Transverse colon (tissue), 4 donors: ENCODE measurements around the gene NUAK2. TPM values are rescaled to one million over a fixed set of nuclear protein-coding genes. Genes with fewer than 3 reads are reported as not detected.

Experiments
- DNase-seq: peaks from one replicate; pipeline ENCODE4 v3.0.0-alpha.2; 2019
- H3K27ac ChIP-seq, 4 donors: fragments of 200-600 bp; sonication (generic); 2 replicates each; pipeline ENCODE4 v1.5.1; 2016 to 2018; ENCODE audit warnings: inconsistent platforms in 4 of 4
- H3K27me3 ChIP-seq: fragments of 200-600 bp; sonication (generic); 2 replicates; pipeline ENCODE4 v1.5.1; 2017; ENCODE audit warnings: inconsistent platforms
- H3K36me3 ChIP-seq, 4 donors: fragments of 200-600 bp; sonication (generic); 2 replicates each; pipeline ENCODE4 v1.5.1; 2017 to 2019; ENCODE audit warnings: inconsistent platforms in 4 of 4
- H3K4me1 ChIP-seq, 4 donors: fragments of 200-600 bp; sonication (generic); 2 replicates each; pipeline ENCODE4 v1.5.1; 2017 to 2020; ENCODE audit warnings: inconsistent platforms in 4 of 4
- H3K4me3 ChIP-seq, 4 donors: fragments of 200-600 bp; sonication (generic); 1 replicate in 1 of 4; 2 replicates in 3 of 4; pipeline versions ENCODE4 v1.5.1 to v1.6.1; 2017 to 2019; ENCODE audit warnings: inconsistent platforms in 4 of 4
- H3K9me3 ChIP-seq, 2 donors: fragments of 200-600 bp; sonication (generic); 2 replicates each; pipeline ENCODE4 v1.5.1; 2017 to 2019; ENCODE audit warnings: inconsistent platforms in 2 of 2
- CTCF ChIP-seq, 5 experiments: fragments of 200-600 bp in 3 of 5; fragments of 450-650 bp in 2 of 5; sonication (generic) in 3 of 5; IDR thresholded peaks; 1 replicate in 2 of 5; 2 replicates in 3 of 5; pipeline ENCODE4 v1.5.1; 2016 to 2017; ENCODE audit warnings: antibody characterized with exemption in 5 of 5, inconsistent platforms in 3 of 5, mild to moderate bottlenecking in 2 of 5, moderate library complexity in 1 of 5
- EP300 ChIP-seq: sonication (generic); formaldehyde crosslinking; IDR thresholded peaks from one replicate; pipeline ENCODE4 v1.6.1; 2017; ENCODE audit warnings: antibody characterized with exemption, low read depth
- POLR2A ChIP-seq: fragments of 450-650 bp; IDR thresholded peaks from one replicate; pipeline ENCODE4 v1.6.1; 2016; ENCODE audit warnings: antibody characterized with exemption, mild to moderate bottlenecking, moderate library complexity
- POLR2AphosphoS5 ChIP-seq, 3 donors: sonication (generic); formaldehyde crosslinking; IDR thresholded peaks; one replicate each; pipeline ENCODE4 v1.6.1; 2016; ENCODE audit warnings: antibody characterized with exemption in 3 of 3
- WGBS, 2 donors: methylation state at CpG; one replicate each; pipeline ENCODE4 v1.1.5; 2018; ENCODE audit warnings: low coverage in 1 of 2; 5-methylcytosine and 5-hydroxymethylcytosine counted together
- in situ Hi-C, 4 donors: fragments of 200-750 bp; cut with MboI; loops; one replicate each; pipeline versions ENCODE4 v1.15.0 to v1.15.1; 2017; ENCODE audit warnings: low sequenced_read_pairs in 3 of 4, low pct_ligation_motif_present in 1 of 4, low pct_unique_long_range_greater_than_20kb in 1 of 4
- intact Hi-C: fragments of 100-400 bp; cut with DNase I; formaldehyde crosslinking; loops from one replicate; pipeline ENCODE4 v1.15.1; 2023; ENCODE audit warnings: low total_unique reads
- total RNA-seq, 4 donors: library from RNA; depleted of rRNA; stranded (reverse); fragments of >200 nt; gene quantifications; one replicate each; pipeline ENCODE4 v1.1.0, GENCODE V29; 2016

Gene NUAK2
- total RNA-seq, 4 donors from 2014 or later, result 12.5 to 46.8 (median 24.4) TPM

DNA sequence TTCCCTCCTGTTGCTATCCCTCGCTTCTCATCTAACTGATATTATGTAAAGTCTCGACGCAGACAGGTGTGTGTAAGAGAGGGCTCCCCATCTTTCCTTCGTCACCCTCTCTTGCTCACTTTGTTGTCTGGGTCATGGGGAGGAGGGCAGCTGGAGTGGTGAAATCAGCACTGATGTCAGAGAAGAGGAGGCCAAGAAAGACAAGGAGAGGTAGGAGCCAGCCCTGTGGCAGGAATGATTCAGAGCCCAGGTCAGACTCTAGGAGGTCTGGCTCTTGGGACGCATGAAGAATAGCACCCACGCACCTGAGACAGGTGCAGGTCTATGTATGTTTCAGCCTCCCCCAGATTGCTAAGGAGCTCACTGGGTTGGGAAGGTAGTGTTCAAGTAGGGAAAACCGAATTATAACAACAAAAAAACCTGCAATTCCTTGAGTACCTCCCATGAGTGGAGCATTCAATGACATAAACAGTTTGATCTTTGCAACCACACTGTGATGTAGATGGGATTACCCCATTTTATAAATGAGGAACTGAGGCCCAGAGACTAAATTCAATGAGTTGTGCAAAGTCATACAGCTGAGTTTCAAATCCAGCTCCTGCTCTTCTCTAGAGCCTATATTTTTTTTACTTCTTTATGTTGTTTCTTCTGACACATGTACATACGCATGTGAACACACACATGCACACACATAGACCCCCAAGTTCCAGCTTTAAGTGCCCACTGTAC lies 10.4 kb downstream of the NUAK2 start:
- H3K27me3 ChIP-seq, result no peaks in the 10 kb centered on the region
- no peak for TF ChIP-seq EP300
- no peak for TF ChIP-seq CTCF (IDR thresholded peaks at IDR 0.05)
- no peak for TF ChIP-seq POLR2AphosphoS5 (IDR thresholded peaks at IDR 0.05)
- no peak for TF ChIP-seq POLR2A
- H3K9me3 ChIP-seq, result no peaks in the 10 kb centered on the region
- in situ Hi-C loops, result no loop called here
- 80% methylated on average over 1 to 8 of the region's 8 CpGs for WGBS, 2 donors
- H3K36me3 ChIP-seq, result peaks cover 0 to 23% (median 9%) of the 10 kb centered on the region in 4 donors
- H3K27ac ChIP-seq, result peak overlapping the region in 2 of 4 donors; percentile 5 to 84
- no peak for DNase-seq
- no peak overlapping the region for H3K4me3 ChIP-seq
- intact Hi-C loops, result no loop called here
- H3K4me1 ChIP-seq, result peaks cover 29 to 91% (median 58%) of the 10 kb centered on the region in 4 donors

- WGBS, 2 donors, result 22% methylated on average over 1 of the region's 1 CpG; no CpG with 5 or more reads in 1 of the 2 donors
- intact Hi-C loops, result no loop called here
- in situ Hi-C loops, result no loop called here
- no peak for TF ChIP-seq POLR2A
- no peak for TF ChIP-seq EP300
- TF ChIP-seq CTCF (IDR thresholded peaks at IDR 0.05), result no peak
- TF ChIP-seq POLR2AphosphoS5 (IDR thresholded peaks at IDR 0.05), result no peak
- Histone ChIP-seq H3K4me1 (peaks cover 18 to 80% (median 47%) of the 10 kb centered on the region in 4 donors), H3K27ac (no peak overlapping the region), H3K4me3 (no peak overlapping the region), H3K27me3 (no peaks in the 10 kb centered on the region), H3K9me3 (no peaks in the 10 kb centered on the region), H3K36me3 (peaks cover 0 to 36% (median 15%) of the 10 kb centered on the region in 4 donors)
- no peak for DNase-seq
These were observed 11.8 kb downstream of the NUAK2 start for GRCh38 chr1:205309741-205310140.

DNA sequence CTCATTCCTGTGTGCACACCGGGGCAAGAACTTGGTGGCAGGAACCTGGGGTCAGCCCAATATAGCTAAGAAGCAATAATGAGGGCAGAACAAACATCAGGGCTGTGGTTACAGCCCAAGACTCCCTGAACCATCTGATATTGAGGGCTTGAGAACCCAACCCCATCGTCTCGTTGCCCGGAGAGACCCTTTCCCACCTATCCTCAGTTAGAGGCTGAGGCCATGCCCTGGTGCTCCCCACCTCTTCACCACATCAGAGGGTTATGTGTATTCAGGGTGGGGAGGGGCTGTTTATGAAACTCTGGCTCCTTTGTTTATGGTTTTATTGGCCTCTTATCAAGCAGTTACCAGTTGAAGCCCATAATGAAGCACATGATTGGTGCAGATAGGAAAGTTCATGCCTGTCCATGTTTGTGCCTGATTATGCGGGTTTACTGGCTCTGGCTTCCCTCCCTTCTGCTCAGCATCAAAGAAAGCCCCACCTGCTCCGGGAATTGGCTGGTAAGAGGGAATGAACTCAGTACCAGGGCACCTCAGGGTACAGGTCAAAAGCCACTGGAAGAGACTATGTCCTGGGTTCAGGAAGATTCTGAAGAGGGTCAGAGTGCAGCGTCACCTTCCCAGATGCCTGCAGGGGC lies 14.5 kb downstream of the NUAK2 start:
- 37 to 64% methylated on average over 2 to 7 of the region's 7 CpGs for WGBS, 2 donors
- H3K36me3 ChIP-seq, result peaks cover 0 to 49% (median 24%) of the 10 kb centered on the region in 4 donors
- no peaks in the 10 kb centered on the region for H3K27me3 ChIP-seq
- DNase-seq, result peak; percentile 81
- H3K4me3 ChIP-seq, result no peak overlapping the region
- TF ChIP-seq POLR2AphosphoS5 (IDR thresholded peaks at IDR 0.05), result peak in 2 of 3 donors; percentile 47 to 73
- no peak for TF ChIP-seq POLR2A
- no peak for TF ChIP-seq EP300
- TF ChIP-seq CTCF (IDR thresholded peaks at IDR 0.05), result no peak
- in situ Hi-C loops (no loop called here), intact Hi-C loops (no loop called here)
- peaks cover 6 to 60% (median 35%) of the 10 kb centered on the region in 4 donors for H3K4me1 ChIP-seq
- H3K9me3 ChIP-seq, result no peaks in the 10 kb centered on the region
- H3K27ac ChIP-seq, result peak overlapping the region; percentile 53 to 78 (median 61)

- peaks cover 13 to 54% (median 41%) of the 10 kb centered on the region in 4 donors for H3K4me1 ChIP-seq
- H3K36me3 ChIP-seq, result peaks cover 0 to 43% (median 23%) of the 10 kb centered on the region in 4 donors
These were observed 16.9 kb downstream of the NUAK2 start for GRCh38 chr1:205304695-205305070.

More at GRCh38 chr1:205304695-205305070, 16.9 kb downstream of the NUAK2 start:
- TF ChIP-seq EP300 (no peak), CTCF (IDR thresholded peaks at IDR 0.05) (no peak), POLR2AphosphoS5 (IDR thresholded peaks at IDR 0.05) (no peak), POLR2A (no peak)
- in situ Hi-C loops, result no loop called here
- no peaks in the 10 kb centered on the region for H3K9me3 ChIP-seq
- H3K27me3 ChIP-seq, result no peaks in the 10 kb centered on the region
- intact Hi-C loops, result no loop called here
- H3K4me3 ChIP-seq, result no peak overlapping the region
- no peak overlapping the region for H3K27ac ChIP-seq
- 86% methylated on average over 1 of the region's 1 CpG; no CpG with 5 or more reads in 1 of the 2 donors for WGBS, 2 donors
- DNase-seq, result no peak
